K562 (cell line): ENCODE results near the gene NUP153. TPM values are rescaled to one million over a fixed set of nuclear protein-coding genes. Genes with fewer than 3 reads are reported as not detected.

Source experiments
- CREB3 ChIP-seq: fragments of 450-650 bp; conservative IDR thresholded peaks from 2 replicates; pipeline ENCODE4 v1.6.1; 2016; ENCODE audit warnings: missing genetic modification characterization, low read depth, mild to moderate bottlenecking, missing compliant biosample characterization, moderate library complexity
- DACH1 ChIP-seq: fragments of 450-650 bp; IDR thresholded peaks from 2 replicates; pipeline ENCODE4 v1.6.1; 2018; ENCODE audit not compliant: partially characterized antibody
- EGR1 ChIP-seq: fragments of 450-650 bp; conservative IDR thresholded peaks from 2 replicates; pipeline ENCODE4 v1.6.1; 2017; ENCODE audit warnings: mild to moderate bottlenecking
- EP400 ChIP-seq: fragments of 450-650 bp; IDR thresholded peaks from 2 replicates; pipeline ENCODE4 v1.6.1; 2017; ENCODE audit warnings: antibody characterized with exemption, mild to moderate bottlenecking, moderate library complexity
- FIP1L1 ChIP-seq: fragments of 200-400 bp; formaldehyde crosslinking; IDR thresholded peaks from 2 replicates; pipeline ENCODE4 v1.6.1; 2018; ENCODE audit warnings: mild to moderate bottlenecking, low read depth, low read length; ENCODE audit not compliant: poor library complexity, severe bottlenecking
- FOS ChIP-seq: IDR thresholded peaks from 3 replicates; pipeline ENCODE4 v1.6.1; 2011; ENCODE audit not compliant: insufficient read length; ENCODE audit errors: extremely low read depth
- LEF1 ChIP-seq: fragments of 450-650 bp; IDR thresholded peaks from 2 replicates; pipeline ENCODE4 v1.6.1; 2016; ENCODE audit warnings: mild to moderate bottlenecking
- NR0B1 ChIP-seq: fragments of 450-650 bp; IDR thresholded peaks from one replicate; pipeline ENCODE4 v1.6.1; 2018; ENCODE audit warnings: mild to moderate bottlenecking, moderate library complexity; ENCODE audit not compliant: partially characterized antibody
- NR2F6 ChIP-seq: fragments of 450-650 bp; formaldehyde crosslinking; IDR thresholded peaks from 2 replicates; pipeline ENCODE4 v1.4.0; 2020; ENCODE audit warnings: mild to moderate bottlenecking
- NRF1 ChIP-seq, 2 experiments: fragments of 450-650 bp; IDR thresholded peaks in 1 of 2; conservative IDR thresholded peaks in 1 of 2; 2 replicates each; pipeline ENCODE4 v1.6.1; 2014; ENCODE audit warnings: mild to moderate bottlenecking in 2 of 2
- POLR2H ChIP-seq: IDR thresholded peaks from 2 replicates; pipeline ENCODE4 v1.6.1; 2016; ENCODE audit warnings: missing genetic modification characterization, low read depth, mild to moderate bottlenecking, control low read depth, missing compliant biosample characterization, moderate library complexity
- PYGO2 ChIP-seq: fragments of 450-650 bp; IDR thresholded peaks from 2 replicates; pipeline ENCODE4 v1.6.1; 2016; ENCODE audit warnings: mild to moderate bottlenecking, missing genetic modification characterization, moderate library complexity, missing compliant biosample characterization
- RBM22 ChIP-seq: fragments of 200-400 bp; formaldehyde crosslinking; IDR thresholded peaks from 2 replicates; pipeline ENCODE4 v1.6.1; 2018; ENCODE audit warnings: low read length, low read depth; ENCODE audit not compliant: poor library complexity, severe bottlenecking
- SLC30A9 ChIP-seq: fragments of 250-450 bp; sonication (Bioruptor Pico); IDR thresholded peaks from 2 replicates; pipeline ENCODE4 v1.8.0; 2022; ENCODE audit warnings: mild to moderate bottlenecking, moderate library complexity
- SMAD1 ChIP-seq: fragments of 150-350 bp; IDR thresholded peaks from 2 replicates; pipeline ENCODE4 v1.6.1; 2014; ENCODE audit warnings: low read length, low read depth; ENCODE audit not compliant: partially characterized antibody
- TOE1 ChIP-seq, 2 experiments: fragments of 450-650 bp in 1 of 2; sonication (generic) in 1 of 2; formaldehyde crosslinking in 1 of 2; IDR thresholded peaks; 2 replicates each; pipeline versions ENCODE4 v1.7.1 to v1.8.0; 2016 to 2022; ENCODE audit warnings: borderline replicate concordance in 2 of 2, mild to moderate bottlenecking in 2 of 2, antibody characterized with exemption in 1 of 2, inconsistent platforms in 1 of 2, low read depth in 1 of 2, missing genetic modification reagents in 1 of 2, moderate library complexity in 1 of 2
- ZBTB8A ChIP-seq: fragments of 450-650 bp; IDR thresholded peaks from 2 replicates; pipeline ENCODE4 v1.6.1; 2018; ENCODE audit warnings: mild to moderate bottlenecking, moderate library complexity; ENCODE audit not compliant: partially characterized antibody
- ZNF740 ChIP-seq, 3 experiments: fragments of 200-800 bp in 1 of 3; sonication (Bioruptor generic) in 1 of 3; sonication (generic) in 1 of 3; formaldehyde crosslinking in 1 of 3; IDR thresholded peaks; 2 replicates each; pipeline versions ENCODE4 v1.6.1 to v1.8.0; 2016 to 2022; ENCODE audit warnings: mild to moderate bottlenecking in 2 of 3, missing compliant biosample characterization in 2 of 3, missing genetic modification characterization in 2 of 3, missing genetic modification reagents in 1 of 3
- polyA plus RNA-seq, 8 experiments: library from polyadenylated mRNA; depleted of rRNA in 4 of 8; stranded (reverse) in 5 of 8; unstranded in 3 of 8; fragments of >200 nt; fragmentation: Nextera tagmentation in 2 of 8; fragmentation: Illumina TruSeq in 1 of 8; extraction: Ambion mirVana in 2 of 8; extraction: Trizol in 1 of 8; gene quantifications; 2 replicates each; pipeline versions ENCODE4 v1.2.1 to v1.2.3, GENCODE V29; 2011 to 2014; ENCODE audit warnings: inconsistent platforms in 1 of 8, missing spikeins in 1 of 8
- total RNA-seq, 7 experiments: library from RNA; depleted of rRNA in 6 of 7; stranded (reverse); fragments of >200 nt in 6 of 7; fragmentation: Illumina TruSeq in 2 of 7; extraction: Trizol in 2 of 7; gene quantifications; 2 replicates each; pipeline versions ENCODE4 v1.2.1 to v1.2.3, GENCODE V29; 2011 to 2021; ENCODE audit warnings: low replicate concordance in 1 of 7
- TF ChIP-seq, protein P1 (sequence below): fragments of 250-450 bp; sonication (Bioruptor Pico); IDR thresholded peaks from 2 replicates; pipeline ENCODE4 v1.8.0; 2022; ENCODE audit warnings: moderate library complexity, mild to moderate bottlenecking, inconsistent platforms
- TF ChIP-seq, protein P2 (sequence below): sonication (generic); formaldehyde crosslinking; IDR thresholded peaks from 2 replicates; pipeline ENCODE4 v1.8.0; 2022; ENCODE audit warnings: mild to moderate bottlenecking, low read depth, missing genetic modification reagents

NUP153 gene
- total and polyA plus RNA-seq, 9 of the 15 experiments (the other 6 are each of a cell fraction or from before 2014, with no cell fraction given): 21.9 to 110 (median 84.8) TPM

DNA sequence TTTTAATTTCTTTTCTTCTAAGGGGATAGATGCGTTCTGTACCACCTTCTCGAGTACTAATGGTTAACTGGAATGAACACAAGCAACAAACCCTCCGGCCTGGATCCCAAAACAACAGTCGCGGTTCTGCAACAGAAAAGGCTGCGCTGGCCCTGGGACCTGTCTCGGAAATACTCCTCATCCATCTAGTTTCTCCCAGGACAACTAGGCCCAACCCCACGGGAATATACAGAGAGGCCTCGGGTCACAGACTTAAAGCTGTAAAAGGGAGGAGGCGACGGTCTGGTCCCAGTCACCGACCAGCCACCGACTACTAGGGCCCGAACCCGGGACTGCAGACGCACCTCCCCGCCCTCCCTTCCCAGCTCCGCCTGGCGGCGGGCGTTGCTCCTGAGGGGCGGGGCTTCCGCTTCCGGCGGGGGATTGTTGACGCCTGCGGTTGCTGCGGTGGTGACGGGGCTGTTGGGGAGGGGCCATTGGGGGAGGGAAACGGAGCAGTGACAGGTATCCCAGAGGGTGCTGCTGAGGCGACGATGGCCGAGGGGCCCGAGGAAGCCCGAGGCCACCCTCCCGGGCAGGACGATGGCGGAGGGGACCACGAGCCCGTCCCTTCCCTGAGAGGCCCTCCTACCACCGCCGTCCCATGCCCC lies 106.7 kb downstream of the NUP153 start, which contains the start of gene FAM8A1 (continued):
- no peak for TF ChIP-seq NR0B1
- peak; percentile 80 for TF ChIP-seq ZNF740 (CRISPR knock-in tag; IDR thresholded peaks at IDR 0.05)
- no peak for TF ChIP-seq ZNF740 (tag; IDR thresholded peaks at IDR 0.05)
- TF ChIP-seq, protein P1, sequence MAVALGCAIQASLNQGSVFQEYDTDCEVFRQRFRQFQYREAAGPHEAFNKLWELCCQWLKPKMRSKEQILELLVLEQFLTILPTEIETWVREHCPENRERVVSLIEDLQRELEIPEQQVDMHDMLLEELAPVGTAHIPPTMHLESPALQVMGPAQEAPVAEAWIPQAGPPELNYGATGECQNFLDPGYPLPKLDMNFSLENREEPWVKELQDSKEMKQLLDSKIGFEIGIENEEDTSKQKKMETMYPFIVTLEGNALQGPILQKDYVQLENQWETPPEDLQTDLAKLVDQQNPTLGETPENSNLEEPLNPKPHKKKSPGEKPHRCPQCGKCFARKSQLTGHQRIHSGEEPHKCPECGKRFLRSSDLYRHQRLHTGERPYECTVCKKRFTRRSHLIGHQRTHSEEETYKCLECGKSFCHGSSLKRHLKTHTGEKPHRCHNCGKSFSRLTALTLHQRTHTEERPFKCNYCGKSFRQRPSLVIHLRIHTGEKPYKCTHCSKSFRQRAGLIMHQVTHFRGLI (CRISPR knock-in tag): no peak
- no peak for TF ChIP-seq SLC30A9 (CRISPR knock-in tag)
- TF ChIP-seq, protein P2, sequence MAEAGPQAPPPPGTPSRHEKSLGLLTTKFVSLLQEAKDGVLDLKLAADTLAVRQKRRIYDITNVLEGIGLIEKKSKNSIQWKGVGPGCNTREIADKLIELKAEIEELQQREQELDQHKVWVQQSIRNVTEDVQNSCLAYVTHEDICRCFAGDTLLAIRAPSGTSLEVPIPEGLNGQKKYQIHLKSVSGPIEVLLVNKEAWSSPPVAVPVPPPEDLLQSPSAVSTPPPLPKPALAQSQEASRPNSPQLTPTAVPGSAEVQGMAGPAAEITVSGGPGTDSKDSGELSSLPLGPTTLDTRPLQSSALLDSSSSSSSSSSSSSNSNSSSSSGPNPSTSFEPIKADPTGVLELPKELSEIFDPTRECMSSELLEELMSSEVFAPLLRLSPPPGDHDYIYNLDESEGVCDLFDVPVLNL (CRISPR knock-in tag): peak; percentile 21; the same call in 1 of the 2 replicates
- peak; percentile 46; the same call in 1 of the 2 replicates for TF ChIP-seq TOE1 (IDR thresholded peaks at IDR 0.05; ENCODE audit: borderline replicate concordance)
- no peak for TF ChIP-seq TOE1 (CRISPR knock-in tag; IDR thresholded peaks at IDR 0.05; ENCODE audit: borderline replicate concordance, low read depth)
- peak; percentile 4 for TF ChIP-seq RBM22
- peak; percentile 86 for TF ChIP-seq POLR2H (tag)
- TF ChIP-seq EP400: peak; percentile 71
- TF ChIP-seq CREB3 (tag): no peak
- TF ChIP-seq DACH1: no peak
- TF ChIP-seq FOS: no peak
- peak; percentile 48 for TF ChIP-seq SMAD1
- TF ChIP-seq PYGO2: no peak
- TF ChIP-seq FIP1L1: no peak
- TF ChIP-seq NR2F6 (CRISPR knock-in tag): no peak
- no peak for TF ChIP-seq ZBTB8A
- TF ChIP-seq EGR1: no peak
- TF ChIP-seq NRF1 (conservative IDR thresholded peaks at IDR 0.05 in 1 of 2, IDR thresholded peaks at IDR 0.05 in 1 of 2): peak; percentile 48 to 62
- TF ChIP-seq LEF1: no peak
